HG02884 (cell line): ENCODE measurements around the gene CSF3R.

Experiments used
- ATAC-seq: cut with Tn5 transposase; IDR thresholded peaks from one replicate; pipeline ENCODE4 v1.9.1; 2021; ENCODE audit warnings: mild to moderate bottlenecking, moderate library complexity; ENCODE audit not compliant: unreplicated experiment

CSF3R gene

DNA sequence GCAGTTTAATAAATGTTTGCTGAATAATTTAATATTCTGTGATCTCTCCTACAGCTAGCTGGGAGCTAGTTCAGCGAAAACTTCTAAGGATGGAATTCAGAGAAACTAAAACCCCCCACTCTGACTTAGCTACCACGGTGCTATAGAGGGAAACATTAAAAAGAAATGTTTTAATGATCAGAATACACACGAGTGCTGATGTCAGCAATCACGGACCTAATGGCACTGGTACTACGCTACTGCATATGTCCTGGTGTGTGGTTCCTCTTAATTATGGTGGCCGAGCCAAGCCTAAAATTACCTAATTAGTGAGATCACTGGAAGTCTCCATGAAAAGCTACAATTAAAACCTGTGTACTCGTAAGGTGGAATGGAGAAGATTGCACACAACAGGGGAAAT, 61.1 kb downstream of the CSF3R start:
- no peak for ATAC-seq

DNA sequence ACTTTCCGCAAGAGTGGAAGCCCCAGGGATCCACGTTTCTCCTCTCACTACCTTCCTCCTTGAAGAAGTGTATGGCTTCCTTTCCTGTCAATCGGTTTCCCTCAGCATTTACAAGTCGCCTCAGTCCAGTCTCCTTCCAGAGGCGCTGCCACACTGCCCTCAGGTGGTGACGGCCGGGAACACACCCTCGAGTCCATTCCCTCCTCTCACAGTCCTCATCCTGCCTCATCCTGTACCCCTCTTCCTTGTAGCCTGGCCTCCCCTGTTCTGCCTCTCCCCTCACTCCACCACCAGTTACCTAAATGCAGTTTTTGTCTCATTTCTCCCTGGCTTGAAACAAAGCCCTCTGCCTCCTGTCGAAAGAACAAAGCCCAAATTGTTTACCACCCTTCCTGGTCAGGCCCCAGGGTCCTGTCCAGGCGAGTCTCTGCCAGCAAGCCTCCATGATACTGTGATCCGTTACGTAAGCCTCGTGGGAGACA, 61.8 kb downstream of the CSF3R start:
- no peak for ATAC-seq

- no peak for ATAC-seq
Measured at GRCh38 chr1:36420409-36420808, 62.3 kb downstream of the CSF3R start.

DNA sequence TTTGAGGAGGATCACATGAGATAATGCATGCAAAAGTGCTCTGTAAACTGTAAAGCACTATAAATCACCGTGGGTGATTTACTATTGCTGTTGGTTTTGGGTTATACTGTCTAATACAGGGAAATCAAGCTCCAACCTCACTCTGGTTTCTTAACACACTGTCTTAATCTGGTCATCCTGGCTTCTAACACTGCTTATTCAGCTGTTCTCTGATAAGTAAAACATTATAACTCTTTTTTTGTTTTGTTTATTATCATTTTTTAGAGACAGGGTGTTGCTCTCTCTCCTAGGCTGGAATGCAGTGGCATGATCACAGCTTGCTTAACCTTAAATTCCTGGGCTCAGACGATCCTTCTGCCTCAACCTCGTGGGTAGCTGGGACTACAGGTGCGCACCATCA, 63.1 kb downstream of the CSF3R start:
- ATAC-seq: no peak

- no peak for ATAC-seq
Measured at GRCh38 chr1:36419140-36419539, 63.6 kb downstream of the CSF3R start.

GRCh38 chr1:36417931-36418330, 64.8 kb downstream of the CSF3R start:
- ATAC-seq: no peak
